HG03457 (cell line): ENCODE results near the gene TOMM34.
A peak's percentile ranks its signal among the peaks of the same experiment; 100 is the strongest.

Experiments
- ATAC-seq: cut with Tn5 transposase; IDR thresholded peaks from one replicate; pipeline ENCODE4 v1.9.1; 2021; ENCODE audit warnings: moderate number of reproducible peaks; ENCODE audit not compliant: unreplicated experiment

Gene TOMM34

DNA sequence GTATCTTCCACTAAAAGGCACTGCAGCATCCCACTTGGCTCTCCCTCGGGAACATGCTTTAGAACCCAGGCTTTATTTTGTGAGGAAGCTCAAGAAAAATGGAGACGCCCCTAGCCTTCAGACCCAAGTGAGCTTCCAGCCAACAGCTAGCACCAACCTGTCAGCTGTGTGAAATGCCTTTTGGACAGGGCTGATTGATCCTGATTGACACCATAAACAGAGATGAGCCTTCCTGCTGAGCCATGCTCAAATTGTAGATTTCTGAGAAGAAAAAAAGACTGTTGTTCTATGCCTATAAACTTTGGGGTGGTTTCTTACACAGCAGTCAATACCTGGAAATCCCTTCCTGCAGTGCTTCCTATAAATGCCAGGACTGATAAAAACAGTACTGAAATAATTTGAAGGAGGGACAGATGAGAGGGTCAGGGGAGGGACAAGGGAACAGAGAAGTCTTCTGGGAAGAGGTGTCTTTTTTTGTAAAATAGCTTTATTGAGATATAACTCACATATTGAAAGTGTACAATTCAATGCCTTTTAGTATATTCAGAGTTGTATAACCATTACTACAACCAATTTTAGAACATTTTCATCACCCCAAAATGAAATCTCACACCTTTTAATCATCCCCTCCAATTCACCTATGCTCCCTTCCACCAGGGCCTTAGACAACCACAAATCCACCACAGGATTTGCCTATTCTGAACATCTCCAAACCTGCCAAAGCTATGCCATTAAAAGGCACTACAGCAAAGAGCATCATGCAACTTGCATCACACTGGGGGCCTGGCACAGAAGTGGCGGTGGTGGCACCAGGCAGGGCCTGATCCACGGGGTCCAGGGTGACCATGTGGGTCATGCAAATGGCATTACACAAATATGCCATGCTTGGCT lies 3.4 kb upstream of the TOMM34 start:
- no peak for ATAC-seq

DNA sequence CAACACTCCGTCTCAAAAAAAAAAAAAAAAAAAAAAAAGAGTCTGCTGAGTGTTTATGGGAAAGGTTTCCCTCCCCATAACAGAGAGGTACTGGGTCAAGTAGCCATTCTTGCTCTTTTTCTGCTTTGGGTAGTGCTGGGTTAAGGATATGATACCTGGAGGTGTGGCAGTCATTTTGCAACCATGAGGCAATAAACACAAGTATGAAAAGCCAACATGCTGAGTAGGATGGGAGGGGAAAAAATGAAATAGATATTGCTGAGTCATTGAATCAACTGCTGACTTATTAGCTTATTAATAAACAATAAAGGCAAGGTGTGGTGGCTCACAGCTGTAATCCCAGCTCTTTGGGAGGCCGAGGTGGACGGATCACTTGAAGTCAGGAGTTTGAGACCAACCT lies 2.3 kb upstream of the TOMM34 start:
- no peak for ATAC-seq

DNA sequence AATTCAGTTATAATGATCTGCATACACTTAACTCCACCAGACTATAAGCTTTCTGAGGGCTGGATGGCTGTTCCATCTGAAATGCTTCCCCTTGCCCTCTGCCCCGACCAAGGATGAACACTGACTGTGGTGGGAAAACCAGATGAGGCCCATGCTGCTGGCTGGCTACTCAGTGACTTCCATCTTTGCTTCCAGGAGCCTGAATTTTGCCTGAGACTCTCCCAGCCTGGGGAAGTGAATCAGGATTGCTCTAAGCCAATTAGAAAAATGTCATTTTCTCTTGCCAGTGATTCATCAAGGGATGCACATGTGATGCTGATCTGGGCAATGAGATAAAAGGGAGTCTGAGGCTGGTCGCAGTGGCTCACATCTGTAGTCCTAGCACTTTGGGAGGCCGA lies 1.7 kb upstream of the TOMM34 start:
- ATAC-seq, result no peak

DNA sequence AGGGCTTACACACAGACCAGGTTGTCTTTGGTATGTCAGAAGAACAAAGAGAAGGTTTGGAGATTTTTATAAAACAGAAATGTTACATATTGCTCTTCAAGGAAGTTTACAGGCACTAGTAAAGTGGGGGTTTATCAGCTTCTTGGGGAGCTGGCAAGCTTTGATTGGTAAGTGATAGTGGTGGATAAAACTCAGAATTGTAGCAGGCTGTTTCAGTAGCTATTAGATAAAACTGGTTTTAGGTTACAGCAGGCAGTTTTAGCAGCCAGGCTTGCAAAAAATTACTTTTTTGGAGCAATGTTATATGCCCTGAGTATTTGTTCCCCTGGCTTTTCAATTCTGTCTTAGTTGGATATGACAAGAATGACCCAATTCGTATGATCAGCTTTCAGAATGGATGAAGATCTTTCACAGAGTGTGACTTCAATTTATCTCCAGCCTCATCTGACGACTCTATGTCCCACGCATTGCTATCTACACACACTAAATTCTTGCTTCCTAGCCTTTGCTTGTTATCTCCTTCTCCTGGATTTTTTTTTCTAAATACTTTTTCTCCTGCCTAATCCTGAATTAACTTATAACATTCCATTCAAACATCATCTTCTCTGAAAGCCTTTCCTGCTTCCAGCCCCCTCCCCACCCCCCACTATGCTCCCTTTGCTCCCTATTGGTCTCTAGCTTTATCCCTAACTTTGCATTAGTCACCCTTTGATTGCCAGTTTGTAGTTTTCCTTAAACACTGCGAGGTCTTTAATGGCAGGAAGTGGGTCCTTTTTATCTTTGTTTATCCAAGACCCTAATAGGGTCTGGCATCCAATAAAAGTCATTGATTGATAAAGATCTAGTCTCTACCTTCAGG lies 1.0 kb upstream of the TOMM34 start:
- ATAC-seq, result no peak

DNA sequence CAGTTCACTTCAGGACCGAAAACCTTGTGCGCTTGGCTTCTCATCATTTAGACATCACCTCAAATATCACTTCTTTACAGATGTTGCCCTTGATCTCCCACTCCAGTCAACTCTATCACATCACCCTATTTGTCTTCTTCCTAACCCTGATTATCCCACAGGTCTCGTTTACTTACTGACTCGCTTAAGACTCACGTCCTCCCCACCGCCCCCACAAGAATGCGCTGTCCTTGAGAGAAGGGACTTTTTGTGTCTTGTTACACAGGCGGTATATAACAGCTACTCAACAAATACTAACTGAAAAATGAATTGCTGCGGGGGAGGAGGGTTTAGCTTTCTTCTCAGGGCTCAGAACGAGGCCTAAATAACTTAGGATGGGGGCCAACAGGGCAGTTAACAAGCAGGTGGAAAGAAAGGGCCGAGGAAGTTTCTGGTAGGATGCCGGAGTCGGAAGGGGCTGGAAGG lies 527 bp downstream of the TOMM34 start:
- ATAC-seq, result peak; percentile 12

DNA sequence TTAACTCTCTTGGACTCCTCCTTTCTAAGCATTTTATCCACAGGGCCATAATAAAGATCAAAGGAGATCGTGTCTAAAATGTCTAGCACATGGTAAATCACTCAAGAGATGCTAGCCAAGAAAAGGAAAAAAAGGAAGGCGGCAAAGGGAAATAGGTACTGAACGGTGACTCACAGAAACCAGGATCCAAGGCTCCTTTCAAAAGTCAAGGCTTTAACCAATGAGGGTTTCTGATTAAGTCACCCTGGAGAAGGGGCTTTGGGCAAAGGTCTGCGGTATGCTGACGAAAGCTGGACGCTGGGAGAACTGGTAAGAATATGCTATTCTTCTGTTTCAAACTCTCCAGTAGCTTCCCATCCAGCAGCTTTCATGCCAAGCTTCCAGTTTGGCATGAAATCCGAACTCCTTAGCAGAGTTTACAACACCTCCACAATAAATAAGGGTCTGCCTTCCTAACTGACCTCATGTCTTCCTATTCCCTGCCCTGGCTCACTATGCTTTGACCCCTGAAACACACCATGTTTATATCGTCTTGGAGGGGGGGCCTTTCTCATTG lies 1.0 kb downstream of the TOMM34 start:
- no peak for ATAC-seq

DNA sequence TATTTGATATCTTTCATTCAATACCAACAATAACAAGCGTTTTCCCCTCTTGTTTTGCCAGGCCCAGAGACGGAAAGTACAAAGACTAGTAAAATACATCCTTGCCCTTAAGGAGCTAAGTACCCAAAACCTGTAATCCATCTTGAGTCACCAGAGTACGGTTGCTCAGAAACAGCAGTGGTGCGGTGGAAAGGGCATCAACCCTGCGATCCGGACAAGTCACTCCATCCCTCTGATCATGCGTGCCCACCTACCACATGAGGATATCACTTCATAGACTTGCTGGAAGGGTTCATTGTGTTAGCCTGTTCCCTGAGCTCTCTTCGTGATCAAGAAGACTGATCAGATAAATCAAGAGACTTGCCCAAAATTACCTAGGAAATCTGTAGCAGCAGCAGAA lies 1.9 kb downstream of the TOMM34 start:
- no peak for ATAC-seq

DNA sequence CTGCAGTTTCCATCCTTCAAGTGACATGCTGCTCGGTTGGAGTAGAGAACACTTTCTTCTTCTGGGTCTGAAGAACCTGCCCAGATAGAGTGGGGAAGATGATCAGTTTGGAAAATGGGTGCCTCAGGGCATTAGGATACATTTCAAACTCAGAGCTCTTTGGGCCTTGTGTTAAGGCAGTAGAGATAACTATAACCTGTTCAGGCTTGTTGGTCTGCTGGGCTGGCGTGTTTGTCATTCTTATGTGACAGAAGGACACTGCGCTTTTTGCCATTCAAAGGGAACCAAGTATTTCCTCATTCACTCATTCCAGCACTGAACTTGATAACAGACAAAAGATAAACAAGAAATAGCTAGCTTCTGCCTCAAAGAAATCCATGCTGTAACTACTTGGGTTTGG lies 3.8 kb downstream of the TOMM34 start:
- ATAC-seq, result no peak

DNA sequence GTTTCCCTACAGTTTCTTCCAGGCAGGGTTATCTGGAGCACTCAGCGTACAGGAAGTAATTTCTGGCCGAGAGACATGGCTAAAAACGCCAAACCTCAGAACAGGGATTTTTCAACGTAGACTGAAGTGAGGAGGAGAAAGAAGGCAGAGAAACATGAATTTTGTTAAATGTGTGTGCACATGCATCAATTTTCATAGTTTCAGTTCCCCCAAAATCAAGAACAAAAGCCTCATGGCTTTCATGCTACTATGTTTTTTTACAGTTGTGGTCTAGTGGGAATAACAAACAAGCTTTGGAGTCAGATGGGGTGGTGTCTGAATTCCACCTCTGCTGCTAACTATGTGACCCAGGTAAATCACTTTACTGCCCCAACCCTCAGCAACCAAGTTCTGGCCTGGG lies 4.9 kb downstream of the TOMM34 start:
- ATAC-seq, result no peak

DNA sequence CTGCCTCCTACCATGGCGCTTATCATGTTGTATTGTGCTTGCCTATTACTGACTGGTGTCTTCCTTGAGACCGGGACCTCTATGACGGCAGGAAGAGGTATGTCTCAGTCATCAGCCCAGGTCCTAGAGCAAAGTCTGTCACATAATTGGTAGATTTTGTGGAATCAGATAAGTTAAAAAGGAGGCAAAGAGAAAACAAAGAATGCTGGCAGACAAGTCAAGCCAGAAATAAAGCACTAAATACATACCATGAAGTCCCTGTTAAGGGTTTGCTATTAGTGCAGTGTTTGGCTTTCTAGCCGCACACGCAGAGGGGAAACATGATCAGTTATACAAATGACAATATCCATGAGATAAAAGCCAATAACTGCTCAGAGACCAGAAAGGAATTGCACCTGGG lies 6.0 kb downstream of the TOMM34 start:
- ATAC-seq, result no peak

DNA sequence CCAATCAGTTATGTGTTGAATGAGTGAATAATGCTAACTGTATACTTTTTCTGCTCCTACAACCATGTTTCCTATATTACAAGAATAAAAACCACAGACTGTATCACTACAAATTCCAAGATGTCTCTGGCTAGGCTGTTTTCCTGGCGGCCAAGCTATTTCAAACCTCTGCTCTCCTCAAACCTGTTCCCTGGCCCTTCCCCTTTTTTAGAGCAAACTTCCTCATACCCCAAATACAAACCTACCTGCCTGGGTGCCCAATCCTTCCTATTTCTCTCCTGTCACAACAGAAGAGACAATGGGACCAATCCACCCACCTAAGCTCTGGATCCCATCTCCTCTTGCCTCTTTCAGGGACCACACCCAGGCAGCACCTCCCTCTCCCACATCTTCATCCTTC lies 7.5 kb downstream of the TOMM34 start:
- no peak for ATAC-seq

DNA sequence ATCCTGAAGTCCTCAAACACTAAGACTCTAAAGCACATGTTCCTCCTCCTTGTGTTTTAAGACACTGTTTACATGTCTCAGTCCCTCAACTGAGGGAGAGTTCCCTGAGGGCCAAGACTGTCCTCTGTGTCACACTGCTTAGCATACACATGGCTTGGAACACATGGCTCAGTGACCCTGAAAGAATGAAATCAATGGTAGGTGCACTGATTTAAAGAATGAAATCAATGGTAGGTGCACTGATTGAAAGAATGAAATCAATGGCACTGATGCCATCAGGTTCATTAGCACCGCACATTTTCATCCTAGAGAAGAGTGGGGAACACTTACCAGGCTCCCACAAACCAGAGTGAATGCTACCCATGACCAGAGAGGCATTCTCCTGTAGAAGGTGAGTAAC lies 9.8 kb downstream of the TOMM34 start:
- no peak for ATAC-seq

DNA sequence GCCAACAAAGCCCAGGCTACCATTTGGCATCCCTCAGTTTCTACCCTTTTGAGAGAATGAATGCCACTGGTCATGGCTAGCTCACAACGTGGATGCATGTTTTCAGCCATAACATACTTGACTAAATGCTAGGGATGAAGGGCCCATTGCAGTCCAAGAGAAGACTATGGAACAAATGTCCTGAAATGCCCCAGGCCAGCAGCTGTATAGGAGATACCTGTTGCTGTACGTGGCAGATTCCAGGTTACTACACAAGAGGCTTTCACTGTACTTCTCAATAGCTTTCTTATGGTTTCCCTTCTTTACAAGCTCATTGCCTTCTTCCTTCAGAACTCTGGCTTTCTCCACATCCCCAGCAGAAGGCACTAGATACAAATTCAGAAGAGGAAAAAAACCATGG lies 11.7 kb downstream of the TOMM34 start:
- ATAC-seq, result no peak

DNA sequence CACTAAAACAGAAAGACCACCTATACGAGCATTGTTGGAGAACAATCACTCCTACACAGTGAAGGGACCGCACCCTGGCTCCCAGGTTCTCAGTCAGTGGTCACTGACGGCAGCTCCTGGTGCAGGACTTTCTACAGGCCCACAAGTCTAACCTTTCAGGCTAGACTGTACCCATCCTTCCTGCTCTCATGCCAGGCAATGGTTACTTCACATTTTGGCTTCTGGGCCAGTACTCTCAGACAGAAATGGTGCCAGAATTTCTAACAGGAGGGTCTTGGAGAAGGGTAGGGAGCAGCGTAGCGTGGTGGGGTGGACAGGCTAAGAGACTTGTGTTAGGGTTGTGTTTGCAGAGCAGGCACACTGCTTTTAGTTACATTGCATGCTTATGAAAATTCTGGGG lies 12.1 kb downstream of the TOMM34 start:
- no peak for ATAC-seq

DNA sequence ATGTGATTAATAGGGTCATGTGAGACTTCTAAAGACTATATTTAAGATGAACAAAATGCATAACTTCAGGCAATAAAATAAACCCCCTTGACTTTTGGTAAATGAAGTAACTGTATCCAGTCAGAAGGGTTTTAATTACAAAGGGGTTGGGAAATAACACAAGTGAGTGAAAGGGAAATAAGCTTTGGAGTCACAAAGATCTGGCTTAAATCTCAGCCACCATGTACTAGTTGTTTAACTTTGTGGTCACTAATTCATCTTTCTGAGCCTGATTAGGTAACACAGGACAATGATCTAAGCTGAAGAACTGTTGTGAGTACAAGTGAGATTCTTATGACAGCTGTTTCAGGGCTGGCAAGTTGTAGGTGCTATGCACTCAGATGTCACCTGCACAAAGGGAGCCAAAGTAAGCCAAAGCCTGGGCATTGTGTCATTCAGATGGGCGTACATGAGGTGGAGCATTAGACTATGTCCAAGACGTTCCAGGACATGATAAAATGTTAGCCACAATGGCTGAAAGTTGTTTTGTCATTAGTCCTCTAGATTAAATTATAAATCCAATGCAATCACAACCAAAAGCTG lies 13.8 kb downstream of the TOMM34 start:
- no peak for ATAC-seq

DNA sequence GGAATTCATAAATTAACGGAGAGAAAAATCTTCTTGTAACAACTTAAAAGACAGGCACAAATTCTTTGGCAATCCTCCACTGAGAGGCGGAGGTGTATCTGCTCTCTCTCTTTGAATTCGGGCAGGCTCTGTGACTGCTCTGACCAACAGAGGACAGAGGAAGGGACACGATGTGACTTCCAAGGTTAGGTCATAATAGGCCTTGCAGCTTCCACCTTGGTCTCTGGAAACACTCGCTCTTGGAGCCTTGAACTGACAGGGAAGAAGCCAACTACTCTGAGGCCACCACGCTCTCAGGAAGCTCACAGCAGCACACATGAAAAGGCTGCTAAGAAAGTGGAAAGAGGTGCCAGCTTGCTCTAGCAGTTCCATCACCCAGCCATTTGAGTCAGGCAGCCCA lies 14.9 kb downstream of the TOMM34 start:
- ATAC-seq, result no peak

DNA sequence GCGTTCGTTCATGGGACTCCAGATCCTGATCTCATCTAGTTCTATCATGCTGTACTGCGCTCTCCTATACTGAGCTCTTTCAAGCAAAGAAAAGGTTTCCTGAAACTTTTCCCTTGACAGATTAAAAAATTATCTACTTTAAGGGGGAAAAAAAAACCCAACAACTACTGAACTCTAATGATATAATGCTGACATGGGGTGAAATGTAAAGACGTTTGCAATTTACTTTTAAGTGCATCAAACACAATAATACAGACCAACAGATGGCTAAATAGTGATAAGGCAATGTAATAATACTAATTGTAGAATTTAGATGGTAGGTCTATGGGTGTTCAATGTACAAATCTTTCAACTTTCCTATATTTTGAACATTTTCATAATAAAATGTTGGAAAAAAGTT lies 16.4 kb downstream of the TOMM34 start:
- ATAC-seq, result no peak

DNA sequence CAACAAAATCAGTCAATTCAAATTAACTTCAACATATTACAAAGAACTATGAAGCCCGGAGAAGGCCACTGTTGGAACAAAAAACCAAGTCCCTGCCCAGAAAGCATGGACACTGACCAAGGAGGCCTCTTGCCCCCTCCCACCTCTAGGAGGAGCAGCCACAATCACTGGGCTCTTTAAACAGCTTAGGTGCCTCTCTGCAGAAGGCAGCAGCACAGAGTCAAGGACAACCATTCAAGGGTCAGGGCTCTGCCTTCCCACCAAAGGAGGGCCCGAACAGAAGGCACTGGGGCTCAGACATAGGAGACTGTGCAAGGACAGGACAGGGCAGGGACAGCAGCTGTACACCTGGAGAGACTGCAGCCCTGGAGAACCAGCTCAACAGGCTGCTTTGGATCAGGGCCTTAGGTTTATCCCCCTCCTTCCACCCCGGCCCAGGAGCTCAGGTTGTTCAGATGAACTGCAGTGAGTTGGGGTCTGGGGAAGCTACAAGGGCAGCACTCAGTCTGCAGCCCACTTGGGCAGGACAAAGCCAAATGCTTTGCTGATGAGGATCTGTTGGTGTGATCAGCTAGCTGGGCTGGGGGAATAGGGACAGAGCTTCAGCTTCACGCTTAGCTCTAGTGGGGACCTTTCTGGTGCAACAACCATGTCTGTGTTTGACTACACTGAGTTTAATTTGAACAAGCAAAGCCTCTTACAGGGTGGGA lies 17.8 kb downstream of the TOMM34 start:
- ATAC-seq, result no peak

DNA sequence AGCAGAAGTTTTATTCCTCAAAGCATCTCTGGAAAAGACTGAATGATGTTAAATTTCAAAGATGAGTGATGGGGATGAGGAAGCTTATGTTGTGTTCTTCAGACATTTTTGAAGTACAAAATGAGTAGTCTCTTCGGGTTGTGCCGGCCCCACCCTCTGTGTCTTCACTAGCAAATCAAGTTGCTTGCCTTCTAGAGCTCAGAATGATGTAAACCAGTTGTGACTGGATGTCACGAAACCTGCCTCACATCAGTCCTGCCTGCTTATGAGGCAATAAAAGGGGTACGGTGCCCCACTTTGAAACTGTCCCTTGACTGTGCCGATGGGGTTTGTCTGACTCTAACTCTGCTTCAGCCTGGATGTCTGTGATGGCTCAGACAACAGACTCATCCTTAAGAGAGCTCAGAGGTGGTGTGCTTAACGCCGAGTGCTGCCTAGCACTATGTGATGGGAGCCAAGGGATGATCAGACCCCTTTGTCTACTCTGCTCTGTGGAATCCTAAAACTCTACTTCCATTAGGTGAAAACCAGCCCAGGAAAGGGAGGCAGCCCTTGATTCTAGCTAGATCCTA lies 19.0 kb downstream of the TOMM34 start:
- no peak for ATAC-seq

DNA sequence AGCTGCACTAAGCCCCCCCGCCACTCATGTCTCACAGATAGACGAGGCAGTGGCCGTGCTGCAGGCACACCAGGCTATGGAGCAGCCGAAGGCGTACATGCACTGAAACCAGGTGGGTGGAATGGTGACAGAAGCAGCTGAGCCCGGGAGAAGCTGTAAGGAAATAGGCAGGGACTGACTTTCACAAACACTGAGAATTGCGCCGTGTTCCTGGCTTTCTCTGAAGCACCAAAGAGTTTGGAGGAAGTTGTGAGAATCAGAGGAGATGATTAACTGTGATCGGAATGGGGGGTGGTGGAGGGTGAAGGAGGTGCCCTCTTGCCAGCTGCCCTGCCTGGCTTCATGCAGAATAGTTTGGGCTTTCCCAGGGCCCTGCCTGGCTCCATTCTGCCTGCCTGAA lies 21.6 kb downstream of the TOMM34 start:
- no peak for ATAC-seq
